ENCODE data around the gene PASD1.

DNA sequence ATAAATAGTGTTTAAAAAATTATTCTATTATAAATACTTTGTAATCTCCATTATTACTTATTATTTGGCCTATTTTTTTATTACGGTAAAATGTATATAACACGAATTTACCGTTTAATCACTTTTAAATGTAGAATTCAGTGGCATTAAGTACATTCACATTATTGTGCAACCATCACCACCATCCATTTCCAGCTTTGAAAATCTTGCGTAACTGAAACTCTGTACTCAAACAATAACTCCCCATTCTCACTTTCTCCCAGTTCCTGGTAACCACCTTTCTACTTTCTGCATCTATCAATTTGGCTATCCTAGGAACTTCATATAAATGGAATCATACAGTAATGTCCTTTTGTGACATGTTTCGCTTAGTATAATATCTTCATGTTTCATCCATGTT lies 45.7 kb downstream of the PASD1 start:
- TF ChIP-seq TAF1 (IDR thresholded peaks at IDR 0.05; ENCODE audit: borderline replicate concordance, insufficient read depth, low read length) (no peak), SIN3A (IDR thresholded peaks at IDR 0.05; ENCODE audit: borderline replicate concordance, insufficient read depth, low read length) (no peak), POLR2AphosphoS5 (IDR thresholded peaks at IDR 0.05; ENCODE audit: low read depth, low read length) (no peak), FOXP2 (optimal IDR thresholded peaks at IDR 0.05; ENCODE audit: borderline replicate concordance, extremely low read depth, extremely low read length, insufficient read depth) (no peak)
- TF ChIP-seq, protein P1, sequence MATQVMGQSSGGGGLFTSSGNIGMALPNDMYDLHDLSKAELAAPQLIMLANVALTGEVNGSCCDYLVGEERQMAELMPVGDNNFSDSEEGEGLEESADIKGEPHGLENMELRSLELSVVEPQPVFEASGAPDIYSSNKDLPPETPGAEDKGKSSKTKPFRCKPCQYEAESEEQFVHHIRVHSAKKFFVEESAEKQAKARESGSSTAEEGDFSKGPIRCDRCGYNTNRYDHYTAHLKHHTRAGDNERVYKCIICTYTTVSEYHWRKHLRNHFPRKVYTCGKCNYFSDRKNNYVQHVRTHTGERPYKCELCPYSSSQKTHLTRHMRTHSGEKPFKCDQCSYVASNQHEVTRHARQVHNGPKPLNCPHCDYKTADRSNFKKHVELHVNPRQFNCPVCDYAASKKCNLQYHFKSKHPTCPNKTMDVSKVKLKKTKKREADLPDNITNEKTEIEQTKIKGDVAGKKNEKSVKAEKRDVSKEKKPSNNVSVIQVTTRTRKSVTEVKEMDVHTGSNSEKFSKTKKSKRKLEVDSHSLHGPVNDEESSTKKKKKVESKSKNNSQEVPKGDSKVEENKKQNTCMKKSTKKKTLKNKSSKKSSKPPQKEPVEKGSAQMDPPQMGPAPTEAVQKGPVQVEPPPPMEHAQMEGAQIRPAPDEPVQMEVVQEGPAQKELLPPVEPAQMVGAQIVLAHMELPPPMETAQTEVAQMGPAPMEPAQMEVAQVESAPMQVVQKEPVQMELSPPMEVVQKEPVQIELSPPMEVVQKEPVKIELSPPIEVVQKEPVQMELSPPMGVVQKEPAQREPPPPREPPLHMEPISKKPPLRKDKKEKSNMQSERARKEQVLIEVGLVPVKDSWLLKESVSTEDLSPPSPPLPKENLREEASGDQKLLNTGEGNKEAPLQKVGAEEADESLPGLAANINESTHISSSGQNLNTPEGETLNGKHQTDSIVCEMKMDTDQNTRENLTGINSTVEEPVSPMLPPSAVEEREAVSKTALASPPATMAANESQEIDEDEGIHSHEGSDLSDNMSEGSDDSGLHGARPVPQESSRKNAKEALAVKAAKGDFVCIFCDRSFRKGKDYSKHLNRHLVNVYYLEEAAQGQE (IDR thresholded peaks at IDR 0.05; ENCODE audit: insufficient read depth in 1 of 2, low read depth in 2 of 2, low read length in 2 of 2), result no peak
